Activated T-helper 9 cell treated with anti-CD3 and anti-CD28 coated beads, Interleukin-2, amount 50 U/mL, for 16 hours (primary cell): ENCODE data around the gene PRKAR2B.

ENCODE experiments used
- DNase-seq: peaks from one replicate; pipeline ENCODE4 v3.0.0-alpha.2; 2020; ENCODE audit warnings: low read depth

The PRKAR2B gene

DNA sequence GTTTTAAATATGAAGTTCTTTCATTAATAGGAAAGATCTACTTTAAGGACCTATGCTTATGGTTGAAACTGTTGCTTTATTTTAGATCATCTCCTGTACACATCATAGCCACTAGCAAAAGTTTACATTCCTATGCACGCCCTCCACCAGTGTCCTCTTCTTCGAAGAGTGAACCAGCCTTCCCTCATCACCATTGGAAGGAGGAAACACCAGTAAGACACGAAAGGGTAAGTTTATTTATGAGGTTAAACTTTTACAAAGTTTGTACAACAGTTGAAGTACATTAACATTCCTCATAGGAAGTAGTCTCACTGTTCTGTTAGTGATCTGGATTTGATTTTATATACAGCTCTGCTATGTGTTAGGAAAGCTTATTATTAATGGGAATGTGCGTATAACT lies 141.2 kb downstream of the PRKAR2B start:
- no peak for DNase-seq

DNA sequence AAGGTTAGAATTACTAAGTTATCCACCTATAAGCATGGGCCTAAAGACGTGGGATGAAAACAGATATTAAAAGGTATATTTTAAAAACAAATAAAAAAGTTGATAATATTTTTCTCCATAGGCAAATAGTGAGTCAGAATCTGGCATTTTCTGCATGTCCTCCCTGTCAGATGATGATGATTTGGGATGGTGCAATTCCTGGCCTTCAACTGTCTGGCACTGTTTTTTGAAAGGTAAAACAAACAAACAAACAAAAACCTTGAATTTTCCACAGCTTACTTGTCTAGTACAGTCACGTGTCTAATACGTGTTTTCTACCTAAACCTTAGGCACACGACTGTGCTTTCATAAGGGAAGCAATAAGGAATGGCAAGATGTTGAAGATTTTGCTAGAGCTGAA lies 141.7 kb downstream of the PRKAR2B start:
- no peak for DNase-seq

DNA sequence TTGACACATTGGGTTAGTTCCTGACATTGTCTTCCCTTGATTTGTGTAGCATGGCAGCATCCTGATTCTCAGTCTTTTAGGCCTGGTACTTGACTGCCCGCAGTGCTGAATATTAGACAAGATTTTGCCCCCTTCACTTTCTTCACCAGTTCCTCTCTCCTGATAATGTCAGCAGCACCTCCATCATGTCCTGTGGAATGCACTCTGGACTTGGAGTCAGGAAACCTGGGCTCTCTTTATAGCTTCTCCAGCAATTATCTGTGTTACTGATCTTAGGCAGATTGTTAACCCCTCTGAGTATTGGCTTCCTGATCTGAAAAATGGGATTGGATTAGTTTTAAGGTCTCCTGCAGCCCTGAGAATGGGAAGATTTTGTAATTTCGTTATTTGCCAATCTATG lies 143.3 kb downstream of the PRKAR2B start:
- DNase-seq, result no peak

DNA sequence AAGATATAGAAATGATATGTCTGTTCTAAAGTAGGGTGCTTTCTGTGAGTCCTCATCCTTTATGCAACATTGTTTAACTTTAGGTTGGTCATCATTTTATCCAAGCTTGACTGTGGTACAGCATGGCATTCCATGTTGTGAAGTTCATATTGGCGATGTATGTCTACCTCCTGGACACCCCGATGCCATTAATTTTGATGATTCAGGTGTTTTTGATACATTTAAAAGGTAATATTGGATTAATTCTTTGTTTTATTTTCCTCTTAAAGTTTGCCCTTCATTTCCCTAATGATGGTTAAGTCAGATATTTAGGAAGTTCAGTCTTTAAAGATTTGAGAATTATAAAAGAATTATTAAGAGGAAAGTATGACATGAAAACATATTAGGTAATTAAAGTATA lies 145.6 kb downstream of the PRKAR2B start:
- DNase-seq, result no peak

- DNase-seq, result no peak
Observed at GRCh38 chr7:107194052-107194451, 149.5 kb downstream of the PRKAR2B start.

DNA sequence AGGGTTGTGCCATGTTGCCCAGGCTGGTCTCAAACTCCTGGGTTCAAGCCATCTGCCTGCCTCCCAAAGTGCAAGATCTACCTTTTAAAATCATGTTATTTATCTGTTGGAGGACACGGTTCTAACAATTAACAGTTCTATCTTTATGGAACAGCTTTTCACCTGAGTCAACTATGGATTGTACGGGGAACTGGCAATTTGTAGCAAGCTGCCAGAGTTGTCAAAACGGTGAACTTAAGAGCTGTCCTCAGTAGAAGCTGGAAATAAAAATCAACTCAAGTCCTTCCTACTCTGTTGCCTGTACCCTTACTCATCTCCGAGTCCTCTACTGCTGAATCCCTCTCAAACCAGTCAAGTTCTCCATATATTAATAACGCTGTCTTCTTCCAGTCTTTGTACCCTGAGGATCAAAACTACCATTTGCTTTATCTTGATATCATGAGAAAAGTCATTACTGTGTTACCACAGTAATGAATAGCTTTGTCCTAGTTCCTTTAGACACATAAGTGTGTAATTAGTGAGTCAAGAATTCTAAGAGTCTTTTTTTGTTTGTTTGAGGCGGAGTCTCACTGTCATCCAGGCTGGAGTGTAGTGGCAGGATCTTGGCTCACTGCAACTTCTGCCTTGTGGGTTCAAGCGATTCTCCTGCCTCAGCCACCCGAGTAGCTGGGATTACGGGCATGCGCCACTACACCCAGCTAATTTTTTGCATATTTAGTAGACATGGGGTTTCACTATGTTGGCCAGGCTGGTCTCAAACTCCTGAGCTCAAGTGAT lies 152.5 kb downstream of the PRKAR2B start:
- no peak for DNase-seq

DNA sequence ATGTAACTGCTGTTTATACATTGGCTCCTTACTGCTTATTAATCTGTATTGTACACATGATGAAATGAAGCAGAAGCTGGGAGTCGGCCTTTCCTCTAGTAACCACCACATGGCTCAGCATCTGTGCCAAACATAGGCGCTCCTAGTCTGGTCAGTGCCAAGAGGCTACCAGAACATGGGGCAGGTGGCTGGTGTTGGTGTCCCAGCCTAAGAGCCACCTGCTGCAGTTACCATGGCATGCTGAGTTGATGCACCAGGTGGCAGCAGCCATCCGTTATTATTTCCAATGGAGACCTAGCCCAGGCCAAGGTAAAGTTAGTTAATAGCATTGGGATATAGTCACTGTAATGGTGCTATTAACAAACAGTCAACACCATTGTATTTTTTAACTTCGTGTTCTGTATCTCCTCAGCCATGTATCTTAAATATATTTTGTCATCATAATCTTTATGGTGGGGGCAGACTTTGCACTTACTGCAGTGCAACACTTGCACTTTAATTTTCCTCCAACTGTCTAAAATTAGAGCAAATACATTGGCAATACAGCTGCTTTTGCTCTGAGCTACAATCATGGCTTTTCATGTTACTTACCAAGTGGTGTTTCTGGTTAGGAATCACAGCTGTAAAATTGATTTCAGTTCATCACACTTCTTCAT lies 157.4 kb downstream of the PRKAR2B start:
- DNase-seq, result no peak

DNA sequence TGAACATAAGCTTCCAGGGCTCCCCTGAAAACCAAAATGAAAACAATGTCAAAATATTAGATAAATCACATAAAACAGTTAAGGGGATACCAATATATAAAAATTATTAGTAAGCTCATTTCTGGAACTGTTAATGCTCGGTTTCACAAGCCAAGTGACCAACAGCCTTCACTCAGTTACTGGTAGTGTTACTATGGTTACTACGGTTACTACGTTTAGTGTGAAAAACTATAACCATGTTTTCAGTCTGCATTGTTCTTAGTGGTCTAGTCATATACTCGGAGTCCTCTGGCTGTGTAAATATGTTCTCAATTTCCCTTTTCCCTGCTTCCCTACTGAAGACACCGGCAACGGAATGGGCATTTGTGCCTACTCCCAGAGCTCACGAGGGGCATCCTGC lies 159.1 kb downstream of the PRKAR2B start:
- no peak for DNase-seq

GRCh38 chr7:107206136-107206535 lies 161.6 kb downstream of the PRKAR2B start:
- no peak for DNase-seq

DNA sequence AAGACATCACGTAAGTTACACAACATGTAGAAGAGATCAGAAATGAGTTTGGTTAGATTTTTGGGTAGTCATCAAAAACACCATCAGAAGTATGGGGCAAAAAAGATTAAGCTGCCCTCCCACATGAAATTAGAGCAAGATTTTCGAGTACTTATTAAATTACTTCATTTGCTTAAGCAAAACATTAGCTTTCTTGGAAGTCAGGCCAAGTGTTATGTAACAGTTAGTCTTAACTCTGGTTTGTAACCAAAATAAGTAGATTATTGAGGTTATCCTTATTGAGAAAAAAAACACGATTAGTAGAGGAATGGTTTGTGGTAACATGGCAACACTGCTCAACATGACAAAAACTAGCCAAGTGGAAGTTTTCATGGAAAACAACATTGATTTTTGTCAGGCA lies 162.2 kb downstream of the PRKAR2B start:
- no peak for DNase-seq

DNA sequence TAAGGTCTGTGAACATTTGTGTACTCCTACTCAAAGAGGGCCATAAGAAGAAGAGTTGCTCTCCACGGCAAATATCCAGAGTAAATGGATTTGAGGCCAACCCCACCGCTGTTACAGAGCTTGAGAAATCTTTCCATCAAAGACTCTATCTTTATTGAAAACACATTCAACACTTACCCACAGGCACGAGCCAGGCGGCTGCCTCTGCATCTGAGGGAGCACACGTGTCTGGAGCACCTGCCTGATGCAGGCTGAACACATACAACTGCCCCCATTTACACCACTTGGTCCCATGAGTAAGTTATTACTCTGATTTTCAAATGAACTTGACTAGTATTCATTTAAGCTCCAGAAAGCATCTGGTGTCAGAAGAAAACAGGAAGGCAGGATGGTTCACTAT lies 163.0 kb downstream of the PRKAR2B start:
- DNase-seq, result no peak

DNA sequence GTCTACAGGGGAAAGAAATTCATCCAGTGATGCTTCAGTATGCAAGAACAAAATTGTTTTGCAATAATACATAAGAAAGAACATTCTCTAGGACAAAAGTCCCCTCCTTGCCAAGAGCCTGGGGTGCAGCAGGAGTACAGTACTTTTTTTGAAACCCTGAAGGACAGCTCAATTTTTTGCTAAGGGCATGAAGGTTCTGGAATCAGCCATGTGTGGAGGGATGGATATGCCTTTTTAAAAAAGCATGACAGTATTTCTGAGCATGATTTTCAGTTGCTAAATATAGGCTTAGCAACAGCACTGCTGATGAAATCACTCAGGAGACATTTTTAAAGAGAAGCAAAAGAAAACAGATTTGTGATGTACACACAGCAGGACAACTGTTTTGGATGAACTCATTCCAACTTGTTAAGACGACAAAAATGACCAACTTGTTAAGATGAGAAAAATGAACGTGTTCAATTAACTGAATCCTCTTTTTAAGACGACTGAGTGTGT lies 163.6 kb downstream of the PRKAR2B start:
- DNase-seq, result no peak

DNA sequence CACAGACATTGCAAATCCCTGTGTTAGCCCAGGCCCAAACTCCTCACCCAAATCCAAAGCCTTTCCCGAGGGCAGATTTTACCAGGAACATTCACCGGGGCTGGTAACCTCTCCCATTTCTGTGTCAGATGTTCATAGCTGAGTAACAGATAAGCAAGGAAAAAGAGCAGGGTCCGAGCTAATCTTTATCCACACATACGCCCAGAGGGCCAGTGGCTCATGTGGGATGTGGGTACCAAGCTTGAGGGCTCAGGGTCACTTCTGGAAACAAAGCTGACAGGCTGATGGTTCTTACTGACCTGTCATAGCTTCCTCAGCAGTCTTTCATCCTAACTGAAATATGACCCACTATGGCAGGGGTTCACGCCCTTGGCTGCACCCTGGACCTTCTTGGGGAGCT lies 164.1 kb downstream of the PRKAR2B start:
- no peak for DNase-seq

GRCh38 chr7:107209565-107209964 lies 165.1 kb downstream of the PRKAR2B start:
- no peak for DNase-seq

DNA sequence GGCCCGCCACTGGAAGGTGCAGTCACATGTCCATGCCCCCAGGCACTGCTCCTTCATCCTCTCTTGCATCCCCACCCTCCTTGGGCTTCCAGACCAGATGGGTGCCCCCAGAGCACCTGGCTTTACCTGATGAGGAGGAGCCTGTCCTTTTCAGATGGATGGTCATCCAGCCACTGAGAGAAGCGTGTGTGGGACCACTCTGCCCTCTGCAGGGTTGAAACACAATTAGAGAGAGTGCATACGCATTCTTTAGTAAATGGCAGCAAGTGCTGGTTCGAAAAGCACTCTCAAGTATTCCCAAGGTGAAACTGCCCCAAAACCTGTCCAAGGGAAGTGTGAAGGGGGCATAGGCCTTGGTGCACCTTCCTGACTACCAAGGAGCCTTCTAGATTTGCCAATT lies 165.9 kb downstream of the PRKAR2B start:
- no peak for DNase-seq
